Mesenchymal stem cell (in vitro differentiated cells and primary cell): ENCODE measurements around the gene RNU6-9.
A peak's percentile ranks its signal among the peaks of the same experiment; 100 is the strongest.
"Not testable (repeated sequence)": the region's sequence is repeated elsewhere in the genome, so short reads cannot be mapped to it uniquely, and the experiment has no call there.

Source experiments
- DNase-seq: peaks from one replicate; pipeline ENCODE4 v3.0.0-alpha.2; 2013
- H2AFZ ChIP-seq: one replicate; pipeline ENCODE4 v1.6.1; 2013; ENCODE audit warnings: low read depth, mild to moderate bottlenecking, control low read depth, inconsistent platforms, low read length, moderate library complexity
- H2AK5ac ChIP-seq: 2 replicates; pipeline ENCODE4 v1.6.1; 2013; ENCODE audit warnings: low read length, moderate library complexity, mild to moderate bottlenecking, inconsistent platforms; ENCODE audit not compliant: severe bottlenecking
- H2BK120ac ChIP-seq: one replicate; pipeline ENCODE4 v1.6.1; 2013; ENCODE audit warnings: low read depth, mild to moderate bottlenecking, inconsistent platforms, low read length, moderate library complexity
- H2BK12ac ChIP-seq, 2 experiments: one replicate each; pipeline ENCODE4 v1.6.1; 2013; ENCODE audit warnings: inconsistent platforms in 2 of 2, low read length in 2 of 2, mild to moderate bottlenecking in 2 of 2, moderate library complexity in 2 of 2, control low read depth in 1 of 2
- H2BK15ac ChIP-seq: one replicate; pipeline ENCODE4 v1.6.1; 2013; ENCODE audit warnings: mild to moderate bottlenecking, low read depth, inconsistent platforms; ENCODE audit not compliant: poor library complexity, severe bottlenecking
- H2BK5ac ChIP-seq: 2 replicates; pipeline ENCODE4 v1.6.1; 2013; ENCODE audit warnings: low read depth, mild to moderate bottlenecking, low read length, control low read depth, inconsistent platforms; ENCODE audit not compliant: poor library complexity, severe bottlenecking
- H3K14ac ChIP-seq, 2 experiments: one replicate each; pipeline ENCODE4 v1.6.1; 2013; ENCODE audit warnings: inconsistent platforms in 2 of 2, low read length in 2 of 2, control low read depth in 1 of 2, mild to moderate bottlenecking in 1 of 2, moderate library complexity in 1 of 2
- H3K18ac ChIP-seq, 2 experiments: one replicate each; pipeline ENCODE4 v1.6.1; 2013; ENCODE audit warnings: inconsistent platforms in 2 of 2, low read length in 2 of 2, control low read depth in 1 of 2, low read depth in 1 of 2, mild to moderate bottlenecking in 1 of 2
- H3K23ac ChIP-seq, 2 experiments: one replicate each; pipeline ENCODE4 v1.6.1; 2013; ENCODE audit warnings: inconsistent platforms in 2 of 2, low read length in 2 of 2, mild to moderate bottlenecking in 2 of 2, moderate library complexity in 2 of 2, control low read depth in 1 of 2
- H3K27ac ChIP-seq: 2 replicates; pipeline ENCODE4 v1.5.1; 2013; ENCODE audit warnings: mild to moderate bottlenecking, moderate library complexity, low read length, control low read depth, inconsistent platforms; ENCODE audit not compliant: poor library complexity, severe bottlenecking
- H3K27me3 ChIP-seq, 2 experiments: 2 replicates each; pipeline versions ENCODE4 v1.6.1 to v1.7.0; 2013; ENCODE audit warnings: low read length in 2 of 2, mild to moderate bottlenecking in 2 of 2, moderate library complexity in 2 of 2, control low read depth in 1 of 2, inconsistent platforms in 1 of 2; ENCODE audit not compliant: control insufficient read depth in 1 of 2, insufficient read depth in 1 of 2
- H3K36me3 ChIP-seq, 2 experiments: 2 replicates each; pipeline versions ENCODE4 v1.6.1 to v1.7.0; 2013; ENCODE audit warnings: low read length in 2 of 2, control low read depth in 1 of 2, inconsistent platforms in 1 of 2, low read depth in 1 of 2, mild to moderate bottlenecking in 1 of 2; ENCODE audit not compliant: insufficient read depth in 2 of 2, control insufficient read depth in 1 of 2
- H3K4ac ChIP-seq, 2 experiments: one replicate each; pipeline ENCODE4 v1.6.1; 2013; ENCODE audit warnings: inconsistent platforms in 2 of 2, low read length in 2 of 2, mild to moderate bottlenecking in 2 of 2, moderate library complexity in 2 of 2, control low read depth in 1 of 2, low read depth in 1 of 2
- H3K4me1 ChIP-seq: 2 replicates; pipeline ENCODE4 v1.6.1; 2013; ENCODE audit warnings: low read depth, low read length, control low read depth; ENCODE audit not compliant: control insufficient read depth, insufficient read depth
- H3K4me2 ChIP-seq: 2 replicates; pipeline ENCODE4 v1.6.1; 2013; ENCODE audit warnings: low read length, mild to moderate bottlenecking, inconsistent platforms; ENCODE audit not compliant: poor library complexity, severe bottlenecking
- H3K4me3 ChIP-seq, 2 experiments: 2 replicates each; pipeline versions ENCODE4 v1.5.1 to v1.7.0; 2013; ENCODE audit warnings: low read length in 2 of 2, mild to moderate bottlenecking in 2 of 2, control low read depth in 1 of 2, low read depth in 1 of 2; ENCODE audit not compliant: insufficient read depth in 1 of 2
- H3K79me1 ChIP-seq: replicated peaks from 2 replicates; pipeline ENCODE4 v1.6.1; 2013; ENCODE audit warnings: mild to moderate bottlenecking, control low read depth, low read length, inconsistent platforms; ENCODE audit not compliant: poor library complexity, severe bottlenecking
- H3K9ac ChIP-seq: 2 replicates; pipeline ENCODE4 v1.7.0; 2013; ENCODE audit warnings: mild to moderate bottlenecking, low read length, moderate library complexity
- H3K9me3 ChIP-seq: 2 replicates; pipeline ENCODE4 v1.7.0; 2013; ENCODE audit warnings: mild to moderate bottlenecking, low read length; ENCODE audit not compliant: control insufficient read depth
- H4K8ac ChIP-seq: one replicate; pipeline ENCODE4 v1.6.1; 2013; ENCODE audit warnings: inconsistent platforms, mild to moderate bottlenecking, low read length, moderate library complexity
- H4K91ac ChIP-seq: one replicate; pipeline ENCODE4 v1.6.1; 2013; ENCODE audit warnings: mild to moderate bottlenecking, low read length, inconsistent platforms
- WGBS: methylation state at CpG from one replicate; pipeline ENCODE4 v1.1.7; 2013; ENCODE audit warnings: mixed read lengths; 5-methylcytosine and 5-hydroxymethylcytosine counted together

The RNU6-9 gene

GRCh38 chr19:850979-851335 is 42.3 kb upstream of the RNU6-9 start:
- Histone ChIP-seq H3K4me3 (peak overlapping the region in 1 of 2 experiments; percentile 61), H3K9ac (peak overlapping the region; percentile 77), H4K8ac (peak overlapping the region; percentile 78), H2AK5ac (no peak overlapping the region), H4K91ac (peak overlapping the region; percentile 54), H3K4ac (peak overlapping the region in 1 of 2 experiments; percentile 42), H2BK12ac (peak overlapping the region; percentile 5 to 57), H3K79me1 (no peaks in the 10 kb centered on the region), H2BK120ac (no peak overlapping the region), H3K14ac (no peak overlapping the region), H3K23ac (no peak overlapping the region), H3K18ac (peak overlapping the region; percentile 69 to 72), H3K9me3 (no peaks in the 10 kb centered on the region), H3K27me3 (peaks cover 14 to 26% of the 10 kb centered on the region in 2 experiments), H2AFZ (no peak overlapping the region), H3K36me3 (no peaks in the 10 kb centered on the region), H2BK5ac (no peak overlapping the region), H2BK15ac (peak overlapping the region; percentile 73), H3K27ac (no peak overlapping the region), H3K4me2 (no peak overlapping the region), H3K4me1 (peaks cover 10% of the 10 kb centered on the region)
- no peak for DNase-seq
- WGBS, result 68% methylated on average over 13 of the region's 13 CpGs

- no peaks in the 10 kb centered on the region for H3K36me3 ChIP-seq
- H3K4me1 ChIP-seq, result peaks cover 9% of the 10 kb centered on the region
- peak within 1 kb of the TSS in 1 of 2 experiments; percentile 61 for H3K4me3 ChIP-seq
- no peak within 1 kb of the TSS for H3K23ac ChIP-seq
- peak within 1 kb of the TSS; percentile 80 for H2BK15ac ChIP-seq
- no peaks in the 10 kb centered on the region for H3K79me1 ChIP-seq
- no peak for DNase-seq
- H2BK5ac ChIP-seq, result no peak within 1 kb of the TSS
- peak within 1 kb of the TSS; percentile 11 for H2BK120ac ChIP-seq
- H3K9ac ChIP-seq, result peak within 1 kb of the TSS; percentile 77
- H3K4me2 ChIP-seq, result no peak within 1 kb of the TSS
- H3K27me3 ChIP-seq, result peaks cover 9 to 12% of the 10 kb centered on the region in 2 experiments
- no peak within 1 kb of the TSS for H3K14ac ChIP-seq
- no peak within 1 kb of the TSS for H2AK5ac ChIP-seq
- H4K8ac ChIP-seq, result no peak within 1 kb of the TSS
- 83% methylated on average over 54 of the region's 55 CpGs for WGBS
- no peak within 1 kb of the TSS for H3K18ac ChIP-seq
- H3K9me3 ChIP-seq, result no peaks in the 10 kb centered on the region
- H3K27ac ChIP-seq, result no peak within 1 kb of the TSS
- no peak within 1 kb of the TSS for H3K4ac ChIP-seq
- H4K91ac ChIP-seq, result peak within 1 kb of the TSS; percentile 27
- no peak within 1 kb of the TSS for H2AFZ ChIP-seq
- H2BK12ac ChIP-seq, result peak within 1 kb of the TSS; percentile 5 to 57
These were observed 40.9 kb upstream of the RNU6-9 start, which contains the start of gene ELANE for GRCh38 chr19:852136-853013. Gene ELANE, plus strand, starts transcription at chr19:852303. Its CDS starts 26 bp downstream, at chr19:852329.

- no peaks in the 10 kb centered on the region for H3K79me1 ChIP-seq
These were observed 40.2 kb upstream of the RNU6-9 start for GRCh38 chr19:853014-853585.

GRCh38 chr19:853614-854220 is 39.6 kb upstream of the RNU6-9 start:
- not testable (repeated sequence) for H3K36me3 ChIP-seq, H3K27me3 ChIP-seq, H2AK5ac ChIP-seq, H3K4me2 ChIP-seq, H2AFZ ChIP-seq, H3K4me1 ChIP-seq, H3K23ac ChIP-seq, H3K79me1 ChIP-seq, H2BK120ac ChIP-seq, H3K9ac ChIP-seq, H3K18ac ChIP-seq, DNase-seq, H4K8ac ChIP-seq, H2BK5ac ChIP-seq, H2BK12ac ChIP-seq, H3K9me3 ChIP-seq, H3K4ac ChIP-seq, H3K14ac ChIP-seq, H3K27ac ChIP-seq, H3K4me3 ChIP-seq, H4K91ac ChIP-seq, H2BK15ac ChIP-seq
- WGBS, result 94% methylated on average over 7 of the region's 17 CpGs

More at GRCh38 chr19:853014-853585, 40.2 kb upstream of the RNU6-9 start:
- Histone ChIP-seq H3K9ac (no peak overlapping the region), H3K4me3 (no peak overlapping the region), H3K4me1 (peaks cover 9% of the 10 kb centered on the region), H3K4me2 (no peak overlapping the region), H2AFZ (no peak overlapping the region), H3K27ac (no peak overlapping the region), H2AK5ac (no peak overlapping the region), H4K8ac (no peak overlapping the region), H2BK12ac (no peak overlapping the region), H3K27me3 (peaks cover 3 to 5% of the 10 kb centered on the region in 2 experiments), H3K9me3 (no peaks in the 10 kb centered on the region), H3K18ac (no peak overlapping the region), H2BK15ac (no peak overlapping the region), H3K36me3 (no peaks in the 10 kb centered on the region), H3K23ac (no peak overlapping the region), H2BK5ac (no peak overlapping the region), H2BK120ac (no peak overlapping the region), H4K91ac (no peak overlapping the region), H3K14ac (no peak overlapping the region), H3K4ac (no peak overlapping the region)
- no peak for DNase-seq
- 90% methylated on average over 46 of the region's 67 CpGs for WGBS
